ENCODE data around the gene ARSH.
"Not testable (repeated sequence)": the region's sequence is repeated elsewhere in the genome, so short reads cannot be mapped to it uniquely, and the experiment has no call there.

ARSH gene, protein sequence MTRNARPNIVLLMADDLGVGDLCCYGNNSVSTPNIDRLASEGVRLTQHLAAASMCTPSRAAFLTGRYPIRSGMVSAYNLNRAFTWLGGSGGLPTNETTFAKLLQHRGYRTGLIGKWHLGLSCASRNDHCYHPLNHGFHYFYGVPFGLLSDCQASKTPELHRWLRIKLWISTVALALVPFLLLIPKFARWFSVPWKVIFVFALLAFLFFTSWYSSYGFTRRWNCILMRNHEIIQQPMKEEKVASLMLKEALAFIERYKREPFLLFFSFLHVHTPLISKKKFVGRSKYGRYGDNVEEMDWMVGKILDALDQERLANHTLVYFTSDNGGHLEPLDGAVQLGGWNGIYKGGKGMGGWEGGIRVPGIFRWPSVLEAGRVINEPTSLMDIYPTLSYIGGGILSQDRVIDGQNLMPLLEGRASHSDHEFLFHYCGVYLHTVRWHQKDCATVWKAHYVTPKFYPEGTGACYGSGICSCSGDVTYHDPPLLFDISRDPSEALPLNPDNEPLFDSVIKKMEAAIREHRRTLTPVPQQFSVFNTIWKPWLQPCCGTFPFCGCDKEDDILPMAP

DNA sequence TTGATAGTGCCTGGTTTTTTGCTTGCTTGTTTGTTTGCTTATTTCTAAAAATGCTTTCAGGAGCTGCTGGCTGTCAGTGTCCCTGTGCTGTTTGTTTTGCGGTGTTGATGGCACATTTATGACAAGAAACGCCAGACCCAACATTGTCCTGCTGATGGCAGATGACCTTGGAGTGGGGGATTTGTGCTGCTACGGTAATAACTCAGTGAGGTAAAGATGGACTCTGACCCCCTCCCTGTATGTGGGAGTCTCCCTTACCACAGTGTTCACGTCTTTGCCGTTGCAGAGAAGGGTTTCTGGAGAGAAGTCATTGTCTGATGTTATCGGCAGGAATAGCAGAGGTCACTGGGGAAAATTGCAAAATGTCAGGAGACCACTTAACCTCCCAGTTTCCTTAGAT is at the start of gene ARSH:
Gene ARSH, plus strand, starts transcription at position 52 of the 400 bp plus-strand sequence. Its CDS starts 67 bp downstream, at position 119.
- no peak for DNase-seq (ENCODE audit: low spot score)

DNA sequence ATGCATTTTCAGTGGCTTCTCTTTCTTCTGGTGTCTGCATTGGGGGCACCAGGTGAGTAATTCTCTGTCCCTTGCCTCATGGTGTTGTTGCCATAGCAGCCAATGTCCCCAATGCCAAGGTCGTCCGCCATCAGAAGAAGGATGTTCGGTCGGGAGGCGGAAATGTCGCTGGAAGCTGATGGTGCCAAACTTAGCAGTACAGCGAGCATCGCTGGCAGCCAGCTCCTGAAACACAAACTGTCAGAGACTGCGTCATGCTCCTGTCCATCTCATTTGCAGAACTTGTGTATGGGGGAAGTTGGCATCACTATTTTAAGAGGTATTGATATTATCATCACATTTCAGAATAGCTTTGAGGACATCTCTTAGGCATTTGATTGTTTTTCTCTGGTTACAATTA is 48.1 kb upstream of the ARSH start:
- no peak for DNase-seq (ENCODE audit: low spot score)

DNA sequence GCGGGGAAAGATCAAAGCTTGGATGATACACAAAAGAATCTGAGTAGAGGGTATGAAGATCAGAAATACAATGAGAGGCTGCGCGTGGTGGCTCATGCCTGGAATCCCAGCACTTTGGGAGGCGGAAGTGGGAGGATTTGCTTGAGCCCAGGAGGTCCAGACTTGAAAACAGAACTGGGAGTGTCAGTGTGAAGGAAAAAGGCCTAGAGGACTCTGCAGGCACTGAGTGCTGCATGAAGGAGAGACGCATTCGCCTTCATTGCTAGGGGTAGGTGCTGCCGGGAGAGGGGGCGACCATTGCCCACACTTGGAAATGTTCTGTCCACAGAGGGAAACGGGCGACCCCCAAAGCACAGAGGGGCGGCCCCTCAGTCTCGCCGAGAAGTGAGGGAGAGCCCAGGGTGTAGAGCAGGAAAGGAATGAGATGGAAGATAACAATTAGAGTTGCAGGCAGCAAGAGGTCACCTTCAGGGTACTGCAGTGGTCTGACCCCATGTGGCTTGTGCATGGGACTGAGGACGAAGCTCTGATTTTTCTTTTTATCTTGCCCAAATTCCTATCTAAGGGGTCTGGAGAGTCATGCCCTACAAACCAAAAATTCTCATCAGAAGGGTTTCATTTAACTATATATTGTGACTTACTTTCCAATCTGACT is 45.4 kb upstream of the ARSH start:
- no peak for DNase-seq (ENCODE audit: low spot score)

DNA sequence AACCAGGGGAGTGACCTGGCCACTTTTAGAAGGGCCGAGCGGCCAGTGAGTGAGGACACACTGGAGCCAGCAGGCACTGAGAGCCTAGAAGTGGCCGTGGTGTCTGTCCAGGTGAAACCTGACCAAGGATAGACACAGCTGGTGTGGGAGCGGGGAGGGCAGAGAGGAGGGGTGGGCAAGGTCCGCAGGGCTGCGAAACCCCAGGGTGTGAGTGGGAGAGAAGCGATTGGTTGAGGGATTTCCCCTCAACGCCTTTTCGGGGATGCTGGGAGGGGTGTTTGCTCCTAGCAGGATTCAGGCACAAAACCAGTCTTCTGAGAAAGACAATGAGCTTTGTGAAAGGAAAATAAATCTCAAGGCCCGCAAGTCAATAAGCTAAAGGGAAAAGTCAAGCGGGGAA is 44.0 kb upstream of the ARSH start:
- DNase-seq (ENCODE audit: low spot score), result no peak

DNA sequence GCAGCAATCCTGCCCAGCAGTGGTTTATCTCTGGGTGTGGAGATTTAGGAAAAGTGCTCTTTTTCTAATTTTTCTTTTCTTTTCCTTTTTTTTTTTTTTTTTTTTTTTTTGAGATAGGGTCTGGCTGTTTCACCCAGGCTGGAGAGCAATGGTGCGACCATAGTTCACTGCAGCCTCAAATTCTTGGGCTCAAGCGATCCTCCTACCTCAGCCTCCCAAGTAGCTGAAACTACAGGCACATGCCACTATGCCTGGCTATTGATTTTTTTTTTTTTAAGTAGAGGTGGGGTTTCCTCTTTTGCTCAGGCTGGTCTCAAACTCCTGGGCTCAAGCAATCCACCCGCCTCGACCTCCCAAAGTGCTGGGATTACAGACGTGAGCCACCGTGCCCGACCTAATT is 42.9 kb upstream of the ARSH start:
- DNase-seq (ENCODE audit: low spot score), result not testable (repeated sequence)

DNA sequence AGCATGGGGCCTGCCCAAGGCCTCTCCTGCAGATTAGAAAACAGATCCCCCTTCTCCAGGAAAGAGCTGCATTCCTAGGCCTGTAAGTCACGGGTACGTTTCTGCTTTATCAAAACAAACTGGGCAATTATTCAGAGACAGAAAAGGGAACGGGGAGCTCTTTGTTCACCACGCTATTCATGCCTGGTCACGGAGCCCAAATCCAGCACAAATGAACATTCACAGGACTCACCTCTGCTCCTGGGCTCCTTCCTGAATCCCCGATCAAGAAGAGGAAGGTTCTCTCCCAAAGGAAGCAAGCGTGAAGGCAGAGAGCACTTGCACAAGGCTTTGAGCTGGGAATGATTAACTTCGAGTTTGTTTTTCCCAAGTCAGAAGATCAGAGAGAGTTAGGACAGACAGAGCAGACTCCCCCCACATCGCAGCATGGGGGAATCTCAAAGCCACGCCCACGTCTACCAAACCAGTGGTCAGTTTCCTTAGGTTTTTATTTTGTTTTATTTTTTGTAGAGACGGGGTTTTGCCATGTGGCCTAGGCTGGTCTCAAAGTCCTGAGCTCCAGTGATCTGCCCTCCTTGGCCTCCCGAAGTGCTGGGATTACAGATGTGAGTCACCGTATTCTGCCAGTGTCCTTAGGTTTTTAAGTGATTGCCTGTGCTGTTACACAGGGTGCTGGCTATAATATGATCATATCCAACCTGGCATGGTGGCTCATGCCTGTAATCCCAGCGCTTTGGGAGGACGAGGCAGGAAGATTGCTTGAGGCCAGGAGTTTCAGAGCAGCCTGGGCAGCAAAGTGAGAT is 42.2 kb upstream of the ARSH start:
- DNase-seq (ENCODE audit: low spot score), result peak; percentile 5

DNA sequence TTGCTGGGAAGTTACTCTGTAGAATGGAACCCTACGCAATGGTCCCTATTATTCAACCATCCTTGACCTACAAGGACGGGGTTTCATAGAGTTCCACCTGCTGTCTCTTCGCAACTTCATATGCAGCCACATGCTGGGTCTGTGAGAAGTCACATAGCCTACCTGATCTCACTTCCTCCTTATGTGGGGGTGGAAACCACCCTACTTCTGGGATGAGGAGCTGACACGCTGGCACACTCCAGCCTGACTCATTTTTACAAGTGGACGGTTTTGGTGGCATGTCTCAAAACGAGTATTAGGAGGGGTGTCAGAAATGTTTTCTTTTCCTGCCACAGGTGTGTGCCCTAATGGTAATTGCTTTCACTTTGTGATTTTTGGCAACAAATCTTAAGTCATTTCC is 40.4 kb upstream of the ARSH start:
- DNase-seq (ENCODE audit: low spot score), result no peak

DNA sequence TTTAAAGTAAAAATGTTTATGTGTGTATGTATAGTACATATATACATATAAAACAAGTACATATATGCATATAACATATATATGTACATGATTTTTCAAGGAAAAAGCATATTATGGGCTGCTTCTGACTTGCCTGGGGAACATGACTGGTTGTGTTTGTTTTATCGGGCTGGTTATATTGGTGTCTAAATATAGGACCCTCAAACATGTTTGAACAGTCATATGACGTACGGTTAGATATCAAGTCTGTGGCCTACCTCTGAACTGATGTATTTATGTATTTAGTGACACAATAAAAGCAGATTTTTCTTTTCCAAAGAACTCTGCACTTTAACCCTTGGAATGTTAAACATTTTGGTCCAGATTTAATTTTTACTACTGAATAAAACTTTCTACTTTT is 39.3 kb upstream of the ARSH start:
- no peak for DNase-seq (ENCODE audit: low spot score)

DNA sequence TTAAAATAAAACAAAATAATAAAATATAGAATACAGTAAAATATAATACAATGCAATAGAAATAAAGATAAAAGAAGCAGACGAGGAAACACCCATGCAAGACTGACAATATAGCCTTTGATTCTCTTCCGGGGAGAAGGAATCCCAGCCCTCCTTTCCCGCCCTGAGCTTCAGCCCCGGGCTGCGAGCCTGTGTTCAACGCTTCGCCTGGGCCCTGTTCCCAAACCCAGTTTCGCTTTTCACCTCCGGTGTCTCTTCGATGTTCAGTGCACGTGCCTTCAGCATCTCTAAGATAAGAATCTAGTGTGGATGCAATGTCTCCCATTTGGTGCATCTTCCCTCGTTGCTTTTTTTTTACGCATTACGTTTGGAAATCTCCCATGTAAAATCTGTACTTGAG is 38.8 kb upstream of the ARSH start:
- DNase-seq (ENCODE audit: low spot score), result no peak

DNA sequence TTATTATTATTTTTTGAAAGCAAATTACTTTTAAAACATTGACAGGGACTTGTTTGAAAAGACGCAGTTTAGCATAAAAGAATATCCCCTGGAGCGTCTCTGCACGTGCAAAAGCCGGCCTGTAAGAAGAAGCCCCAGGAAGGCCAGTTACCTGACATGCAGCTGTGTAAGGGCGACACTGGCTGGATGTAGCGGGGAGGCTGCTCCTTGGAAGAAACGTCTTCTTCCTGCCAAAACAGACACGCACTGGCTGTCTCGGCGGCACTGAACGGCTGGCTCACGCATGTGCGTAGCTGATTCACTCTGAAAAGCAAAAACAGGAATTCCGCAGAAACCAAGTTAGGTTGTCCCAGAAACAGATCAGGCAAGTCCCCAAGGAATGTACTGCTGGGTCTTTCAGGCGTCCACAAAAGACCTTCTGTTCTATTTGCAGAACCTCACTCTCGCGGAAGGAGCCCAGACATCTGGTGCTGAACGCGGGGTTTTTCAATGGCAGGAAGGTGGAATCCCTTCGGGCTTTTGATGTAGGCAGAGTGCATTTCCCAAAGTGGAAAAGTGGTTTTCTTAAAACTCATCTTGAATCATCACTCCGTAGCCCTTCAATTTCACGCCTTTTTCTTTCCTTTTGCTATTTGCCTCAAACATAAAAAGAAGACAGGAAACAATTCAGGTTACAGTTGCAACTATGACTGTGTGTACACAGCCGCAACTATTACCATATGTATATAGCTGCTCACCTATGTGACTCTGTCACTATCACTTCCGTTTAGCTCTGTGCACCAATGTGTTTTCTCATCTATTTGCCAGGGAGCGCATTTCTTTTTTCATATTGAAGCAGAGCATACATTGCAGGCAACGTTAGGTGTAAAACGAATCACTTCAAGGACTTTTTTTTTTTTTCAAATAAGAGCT is 38.1 kb upstream of the ARSH start:
- DNase-seq (ENCODE audit: low spot score), result peak; percentile 48

DNA sequence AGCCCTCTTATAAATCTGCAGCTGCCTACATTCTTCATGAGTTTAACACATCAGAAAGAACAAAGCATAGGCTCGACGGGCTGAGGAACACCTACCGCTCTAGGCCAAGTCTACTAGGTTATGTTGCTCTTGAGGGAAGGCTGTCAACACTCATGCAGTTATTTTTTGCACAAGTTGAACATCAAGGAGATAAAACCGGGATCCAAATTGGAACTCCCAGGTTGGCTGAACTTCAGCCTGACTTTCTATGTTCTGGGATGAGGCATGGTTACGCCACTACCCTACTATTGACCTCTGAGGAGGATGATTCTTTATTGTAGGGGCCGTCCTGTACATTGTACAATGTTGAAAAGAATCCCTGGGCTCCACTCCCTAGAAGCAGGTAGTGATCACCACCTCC is 37.3 kb upstream of the ARSH start:
- DNase-seq (ENCODE audit: low spot score), result no peak

DNA sequence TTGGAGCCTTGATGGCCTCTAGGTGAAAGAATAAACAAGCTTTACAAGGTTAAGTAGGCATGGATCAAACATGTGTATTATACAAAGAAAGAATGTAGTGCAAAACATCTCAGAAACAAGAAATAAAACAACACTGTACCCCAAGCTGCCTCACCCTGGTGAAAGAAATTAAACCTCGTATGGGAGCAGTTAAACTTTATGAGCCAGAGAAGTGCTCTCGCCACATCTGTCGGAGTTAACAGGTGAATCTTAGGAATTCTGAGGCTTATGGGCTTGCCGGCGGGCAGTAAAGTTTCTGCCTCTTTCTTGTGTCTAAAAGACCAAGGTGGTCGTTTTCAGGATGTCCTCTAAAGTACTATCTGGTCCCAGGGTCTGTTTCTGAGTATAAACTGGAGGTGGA is 34.0 kb upstream of the ARSH start:
- DNase-seq (ENCODE audit: low spot score), result no peak

DNA sequence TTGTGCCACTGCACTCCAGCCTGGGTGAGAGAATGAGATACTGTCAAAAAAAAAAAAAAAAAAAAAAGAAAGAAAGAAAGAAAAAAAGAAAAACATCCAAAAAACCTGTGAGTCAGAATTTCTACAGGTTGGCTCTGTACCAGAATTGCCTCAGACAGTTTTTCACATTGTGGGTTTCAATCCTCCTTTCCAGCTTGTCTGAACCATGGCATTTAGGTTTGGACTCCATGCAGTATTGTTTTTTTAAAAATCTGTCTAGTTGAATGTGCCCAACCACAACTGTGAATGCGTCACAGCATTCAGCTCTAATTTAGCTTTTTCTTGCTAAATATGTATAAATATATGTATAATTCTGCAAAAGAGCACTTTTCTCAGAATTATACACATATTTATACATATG is 31.4 kb upstream of the ARSH start:
- DNase-seq (ENCODE audit: low spot score), result no peak

DNA sequence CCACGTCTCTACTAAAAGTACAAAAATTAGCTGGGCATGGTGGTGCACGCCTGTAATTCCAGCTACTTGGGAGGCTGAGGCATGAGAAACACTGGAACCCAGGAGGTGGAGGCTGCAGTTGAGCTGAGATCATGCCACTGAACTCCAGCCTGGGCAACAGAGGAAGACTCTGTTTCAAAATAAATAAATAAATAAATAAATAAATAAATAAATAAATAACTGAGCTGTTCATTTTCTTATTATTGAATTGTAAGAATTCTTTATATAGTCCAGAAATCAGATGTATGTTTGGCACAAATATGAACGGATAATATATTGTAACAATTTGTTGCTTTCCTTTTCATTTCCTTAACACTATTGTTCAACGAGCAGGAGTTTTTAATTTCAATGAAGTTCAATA is 27.7 kb upstream of the ARSH start:
- DNase-seq (ENCODE audit: low spot score), result not testable (repeated sequence)

DNA sequence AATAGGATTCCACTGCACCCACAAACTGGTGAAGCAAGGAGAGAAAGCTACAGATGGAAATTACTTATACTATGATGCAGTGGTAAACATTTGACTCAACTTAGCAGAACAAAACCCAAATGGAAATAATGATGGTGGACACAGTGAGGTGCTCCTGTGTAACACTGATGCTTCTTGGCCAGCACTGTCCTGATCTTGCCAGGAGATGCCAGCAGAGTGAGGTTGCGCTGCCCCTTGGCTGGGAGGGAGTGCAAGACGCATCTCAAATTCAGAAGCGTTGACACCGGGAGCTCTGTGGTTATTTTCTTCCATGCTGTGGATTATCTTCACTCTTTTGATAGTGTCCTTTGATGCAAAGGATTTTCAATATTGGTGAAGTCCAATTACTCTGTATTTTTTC is 22.0 kb upstream of the ARSH start:
- DNase-seq (ENCODE audit: low spot score), result no peak

DNA sequence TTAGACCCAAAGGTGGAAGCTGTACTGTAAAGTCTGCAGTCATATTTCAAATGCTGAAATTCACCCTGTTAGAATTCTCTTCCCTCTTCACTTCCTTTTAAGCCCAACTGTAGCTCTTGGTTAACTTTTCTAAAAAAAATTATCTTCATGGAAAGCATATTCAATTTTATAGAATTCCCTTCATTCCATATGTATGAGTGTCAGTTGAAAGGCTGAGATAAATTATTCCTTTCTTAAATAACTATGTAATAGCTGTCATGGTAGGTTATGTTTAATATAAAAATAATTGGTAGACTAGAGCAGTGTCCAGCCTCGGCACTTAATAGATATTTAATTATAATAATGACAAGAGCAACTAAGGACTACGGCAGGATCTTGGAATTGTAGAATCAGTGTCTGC is 16.8 kb upstream of the ARSH start:
- no peak for DNase-seq (ENCODE audit: low spot score)

DNA sequence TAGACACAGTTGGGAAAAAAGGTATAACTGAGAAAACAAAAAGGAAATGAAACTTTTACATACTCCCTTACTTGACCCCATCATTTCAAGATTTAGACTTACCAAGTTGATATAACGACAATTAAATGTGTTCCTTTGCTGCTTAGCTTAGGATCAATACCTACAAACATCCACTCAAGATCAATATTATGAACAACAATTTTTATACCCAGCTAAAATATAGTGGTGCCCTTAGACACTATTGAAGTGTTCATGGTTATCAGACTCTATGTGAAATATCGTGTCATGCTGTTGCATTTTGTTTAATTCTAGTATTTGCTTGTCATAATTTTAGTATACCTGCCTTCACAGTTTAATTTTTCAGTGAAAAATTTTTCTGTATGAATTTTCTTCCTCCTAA is 4.2 kb downstream of the ARSH start:
- DNase-seq (ENCODE audit: low spot score), result no peak

DNA sequence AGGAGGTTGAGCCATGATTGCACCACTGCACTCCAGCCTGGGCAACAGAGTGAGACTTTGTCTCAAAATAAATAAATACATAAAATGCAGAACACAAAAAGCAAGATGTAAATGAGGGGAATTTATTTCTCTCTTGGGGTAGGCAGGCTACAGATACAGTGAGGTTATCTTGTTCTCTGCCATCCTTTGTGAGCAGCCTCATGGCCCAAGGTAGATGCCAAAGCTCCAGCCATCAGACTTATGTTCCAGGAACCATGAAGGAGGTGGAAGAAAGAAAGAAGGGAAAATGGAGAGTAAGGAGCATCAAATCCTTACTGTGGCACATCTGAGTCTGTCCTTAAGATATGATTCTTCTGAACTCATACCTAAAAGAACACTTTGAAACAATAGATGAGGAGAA is 11.1 kb downstream of the ARSH start:
- DNase-seq (ENCODE audit: low spot score), result no peak

DNA sequence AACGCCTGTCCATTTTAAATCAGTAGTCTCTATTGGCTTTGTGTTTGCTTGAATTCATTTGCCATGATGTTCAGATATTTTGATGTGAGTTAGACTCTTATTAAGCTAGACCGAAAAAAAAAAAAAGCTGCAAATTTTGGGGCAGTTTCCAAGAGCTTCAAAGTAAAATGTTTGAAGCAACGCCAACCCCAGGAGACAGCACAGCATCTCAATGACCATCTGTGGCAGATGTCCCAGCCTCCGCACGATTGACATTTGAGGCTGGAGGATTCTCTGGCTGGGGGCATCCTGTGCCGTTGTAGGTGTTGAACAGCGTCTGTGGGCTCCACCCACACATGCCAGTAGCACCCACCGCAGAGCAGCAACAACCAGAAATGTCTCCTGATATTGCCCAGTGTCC is 17.8 kb downstream of the ARSH start:
- DNase-seq (ENCODE audit: low spot score), result no peak

DNA sequence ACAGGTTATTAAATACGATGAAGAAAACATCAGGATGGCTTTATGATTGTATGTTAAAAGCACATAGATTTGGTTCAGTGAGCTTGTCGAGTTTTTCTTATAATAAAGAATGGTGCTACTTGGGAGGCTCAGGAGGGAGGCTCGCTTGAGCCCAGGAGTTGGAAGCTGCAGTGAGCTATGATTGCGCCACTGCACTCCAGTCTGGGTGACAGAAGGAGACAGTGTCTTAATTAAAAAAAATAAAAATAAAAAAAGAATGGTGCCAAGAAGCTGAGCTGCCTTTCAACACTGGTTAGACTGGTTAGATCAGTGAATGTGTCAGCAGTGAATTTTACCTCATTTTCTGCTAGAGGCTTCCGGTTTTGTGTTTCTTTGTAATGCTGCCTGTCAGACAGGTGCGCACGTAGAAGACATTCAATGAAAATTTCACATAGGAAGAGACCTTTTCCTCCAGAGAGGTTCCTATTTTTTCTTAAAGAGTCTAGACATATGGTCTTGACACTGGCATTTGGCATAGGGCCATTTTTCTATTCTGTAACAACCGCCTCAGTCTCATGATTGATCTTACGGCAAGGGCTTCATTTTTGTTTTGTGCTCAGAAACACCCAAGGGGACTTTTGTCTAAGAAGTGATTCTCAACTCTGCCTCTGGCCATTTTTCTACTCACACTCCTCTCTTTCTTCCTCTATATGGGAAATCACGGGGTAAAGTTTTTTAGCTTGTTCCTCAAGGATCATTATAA is 19.9 kb downstream of the ARSH start:
- no peak for DNase-seq (ENCODE audit: low spot score)

DNA sequence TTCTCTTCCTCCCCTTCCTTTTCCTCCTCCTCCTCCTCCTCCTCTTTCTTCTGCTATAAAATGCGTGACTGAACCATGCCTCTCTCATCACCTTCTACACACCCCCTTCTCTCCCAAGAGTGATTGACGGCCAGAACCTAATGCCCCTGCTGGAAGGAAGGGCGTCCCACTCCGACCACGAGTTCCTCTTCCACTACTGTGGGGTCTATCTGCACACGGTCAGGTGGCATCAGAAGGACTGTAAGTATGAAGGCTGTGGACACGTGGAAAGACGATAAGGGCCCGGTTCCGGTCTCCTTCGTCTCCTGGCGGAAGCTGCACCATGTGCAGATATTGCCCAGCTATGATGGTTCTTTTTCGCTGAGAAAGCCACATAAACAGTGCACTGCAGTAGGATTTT is 22.8 kb downstream of the ARSH start:
- DNase-seq (ENCODE audit: low spot score), result no peak

Measured in COLO829 (cell line).